GM12801 (cell line): ENCODE measurements around the gene MANBA.

Experiments used
- TF ChIP-seq, protein P1 (sequence below): IDR thresholded peaks from one replicate; pipeline ENCODE4 v1.5.1; 2011; ENCODE audit warnings: control low read depth; ENCODE audit not compliant: insufficient read length; ENCODE audit errors: extremely low read depth

MANBA gene

DNA sequence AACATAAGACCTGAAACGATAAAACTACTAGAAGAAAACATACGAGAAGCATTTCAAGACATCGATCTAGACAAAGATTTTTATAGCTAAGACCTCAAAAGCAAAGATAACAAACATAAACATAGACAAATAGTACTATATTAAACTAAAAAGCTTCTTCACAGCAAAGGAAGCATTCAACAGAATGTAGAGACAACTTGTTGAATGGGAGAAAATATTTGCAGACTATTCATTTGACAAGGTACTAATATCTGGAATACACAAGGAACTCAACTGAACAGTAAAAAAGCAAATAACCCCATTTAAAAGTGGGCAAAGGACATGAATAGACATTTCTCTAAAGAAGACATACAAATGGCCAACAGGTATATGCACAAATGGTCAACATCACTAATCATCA lies 49.8 kb downstream of the MANBA start:
- TF ChIP-seq, protein P1, sequence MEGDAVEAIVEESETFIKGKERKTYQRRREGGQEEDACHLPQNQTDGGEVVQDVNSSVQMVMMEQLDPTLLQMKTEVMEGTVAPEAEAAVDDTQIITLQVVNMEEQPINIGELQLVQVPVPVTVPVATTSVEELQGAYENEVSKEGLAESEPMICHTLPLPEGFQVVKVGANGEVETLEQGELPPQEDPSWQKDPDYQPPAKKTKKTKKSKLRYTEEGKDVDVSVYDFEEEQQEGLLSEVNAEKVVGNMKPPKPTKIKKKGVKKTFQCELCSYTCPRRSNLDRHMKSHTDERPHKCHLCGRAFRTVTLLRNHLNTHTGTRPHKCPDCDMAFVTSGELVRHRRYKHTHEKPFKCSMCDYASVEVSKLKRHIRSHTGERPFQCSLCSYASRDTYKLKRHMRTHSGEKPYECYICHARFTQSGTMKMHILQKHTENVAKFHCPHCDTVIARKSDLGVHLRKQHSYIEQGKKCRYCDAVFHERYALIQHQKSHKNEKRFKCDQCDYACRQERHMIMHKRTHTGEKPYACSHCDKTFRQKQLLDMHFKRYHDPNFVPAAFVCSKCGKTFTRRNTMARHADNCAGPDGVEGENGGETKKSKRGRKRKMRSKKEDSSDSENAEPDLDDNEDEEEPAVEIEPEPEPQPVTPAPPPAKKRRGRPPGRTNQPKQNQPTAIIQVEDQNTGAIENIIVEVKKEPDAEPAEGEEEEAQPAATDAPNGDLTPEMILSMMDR: no peak

DNA sequence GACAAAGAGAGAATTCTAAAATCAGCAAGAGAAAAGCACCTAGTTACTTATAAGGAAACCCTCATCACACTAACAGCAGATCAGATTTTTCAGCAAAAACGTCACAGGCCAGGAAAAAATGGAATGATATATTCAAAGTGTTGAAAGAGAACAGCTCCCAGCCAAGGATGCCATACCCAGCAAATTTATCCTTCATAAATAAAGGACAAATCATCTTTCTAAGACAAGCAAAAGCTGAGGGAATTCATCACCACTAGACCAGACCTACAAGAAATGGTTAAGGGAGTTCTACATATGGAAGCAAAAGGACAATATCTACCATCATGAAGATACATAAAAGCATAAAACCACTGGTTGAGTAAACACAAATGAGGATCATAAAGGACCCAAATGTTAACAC lies 53.6 kb downstream of the MANBA start:
- TF ChIP-seq, protein P1: no peak

DNA sequence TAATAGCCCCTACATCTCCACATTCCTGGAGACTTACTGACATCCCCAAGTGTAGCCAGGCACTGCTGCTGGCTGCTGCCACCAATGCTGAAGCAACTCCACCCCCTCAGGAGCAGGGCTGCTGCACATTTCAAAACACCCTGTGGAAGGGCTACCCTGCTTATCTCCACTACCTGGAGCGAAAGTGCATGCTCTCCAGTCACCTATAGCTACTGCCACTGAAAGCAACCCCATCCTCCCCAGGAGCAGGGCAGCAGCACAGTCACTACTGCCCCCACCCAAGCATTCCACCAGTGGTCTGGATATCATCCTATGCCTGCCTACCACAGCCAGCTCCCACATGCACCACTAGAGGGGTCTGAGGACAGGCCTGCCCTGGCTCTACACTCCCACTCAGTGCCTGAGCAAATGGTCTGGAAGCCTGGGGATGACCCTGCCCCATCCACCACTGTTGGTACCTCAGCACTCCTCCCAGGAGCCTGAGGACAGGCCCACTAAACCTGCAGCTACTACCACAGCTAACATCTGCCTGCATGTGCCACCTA lies 55.3 kb downstream of the MANBA start:
- TF ChIP-seq, protein P1: no peak

DNA sequence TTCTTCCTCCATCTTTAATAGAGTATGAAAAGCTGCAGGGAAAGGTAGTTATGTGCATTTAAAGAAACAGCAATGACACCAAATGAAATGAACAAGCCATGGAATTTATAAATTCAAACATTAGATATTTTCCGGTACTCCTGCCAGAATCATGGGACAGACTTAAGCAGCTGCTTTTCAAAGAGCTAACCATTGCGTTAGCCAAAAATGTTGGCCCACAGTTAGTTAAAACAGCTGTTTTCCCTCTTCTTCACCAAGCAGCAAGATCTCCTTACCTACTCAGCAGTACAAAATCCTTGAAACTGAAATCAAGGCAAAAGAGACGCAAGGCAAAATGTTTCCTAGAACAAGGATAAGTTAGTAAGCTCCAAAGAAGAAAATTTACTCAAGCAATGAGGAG lies 64.0 kb downstream of the MANBA start:
- TF ChIP-seq, protein P1: no peak

DNA sequence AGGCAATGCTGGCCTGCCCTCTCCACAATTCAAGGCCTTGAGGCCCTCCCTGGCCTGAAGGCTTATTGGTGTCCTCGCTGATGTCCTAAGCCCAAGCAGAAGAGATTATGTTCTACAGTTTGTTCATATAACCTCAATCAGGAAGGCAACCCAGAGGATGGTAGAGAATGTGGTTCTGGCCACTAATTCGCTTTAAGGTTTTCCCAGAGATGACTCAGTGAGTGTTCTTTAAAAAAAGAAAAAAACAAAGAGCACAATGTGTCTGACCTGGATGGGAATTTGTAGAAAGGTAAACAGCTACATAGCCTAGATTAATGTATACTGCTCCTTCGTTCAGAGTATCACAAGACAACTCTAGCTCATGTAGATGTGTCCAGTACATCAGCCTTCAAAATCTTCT lies 66.0 kb downstream of the MANBA start:
- TF ChIP-seq, protein P1: no peak

DNA sequence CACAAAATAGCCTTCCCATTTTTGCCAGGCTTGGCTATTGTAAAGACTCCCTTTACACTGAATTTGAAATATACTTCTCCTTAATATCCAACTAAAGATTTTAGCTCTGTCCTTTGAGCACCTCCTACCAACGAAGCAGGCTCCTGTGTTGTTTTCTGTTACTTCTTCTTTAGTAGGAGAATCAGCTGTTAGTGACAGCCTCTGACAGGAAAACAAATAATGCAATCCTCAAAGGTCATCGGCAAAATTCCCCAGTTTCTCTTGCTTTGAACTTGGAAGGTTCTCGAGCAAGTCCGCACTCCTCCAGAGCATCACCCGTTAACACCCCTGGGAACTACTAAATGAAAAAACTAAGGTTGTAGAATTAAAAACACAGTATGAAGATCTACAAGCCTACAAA lies 66.9 kb downstream of the MANBA start:
- TF ChIP-seq, protein P1: no peak

DNA sequence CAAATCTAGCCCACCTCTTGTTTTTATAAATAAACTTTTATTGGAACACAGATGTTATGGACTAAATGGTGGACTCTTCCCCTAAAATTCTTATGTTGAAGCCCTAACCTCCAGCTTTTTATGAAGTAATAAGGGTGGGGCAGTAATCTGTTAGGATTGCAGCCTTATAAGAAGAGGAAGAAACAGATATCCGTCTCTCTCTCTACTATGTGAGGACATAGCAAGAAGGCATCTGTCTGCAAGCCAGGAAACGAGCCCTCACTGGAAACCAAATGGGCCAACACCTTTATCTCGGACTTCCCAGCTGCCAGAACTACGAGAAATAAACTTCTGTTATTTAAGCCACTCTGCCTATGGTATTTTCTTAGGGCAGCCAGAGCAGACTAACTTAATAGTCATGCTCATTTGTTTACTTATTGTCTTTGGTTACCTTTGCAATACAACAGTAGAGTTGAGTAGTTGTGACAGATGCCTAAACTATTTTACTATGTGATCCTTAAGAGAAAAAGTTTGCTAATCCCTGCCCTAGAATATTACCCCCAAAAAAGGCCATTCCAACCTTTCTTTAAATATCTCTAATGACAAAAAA lies 67.4 kb downstream of the MANBA start:
- TF ChIP-seq, protein P1: no peak
